HepG2 (cell line): Measurements from ENCODE around the gene ABCA2. TPM values are rescaled to one million over a fixed set of nuclear protein-coding genes. Genes with fewer than 3 reads are reported as not detected.

Experiments used
- ATAC-seq: fragments of 200-7000 bp; cut with Tn5 transposase; 3 replicates; pipeline ENCODE4 v1.9.1; 2020; ENCODE audit warnings: mild to moderate bottlenecking, moderate library complexity
- BruUV-seq: library from RNA; stranded (reverse); fragments of 400-500 nt; replicated peaks from 2 replicates; lab custom pipeline; 2021; lab: Mats Ljungman, UMichigan
- CTCF ChIA-PET: fragments of 300-600 bp; formaldehyde crosslinking; extraction: SDS; loops from one replicate; lab custom pipeline; 2021; ENCODE audit warnings: low total read pairs, inconsistent platforms, low intra/inter-chr PET ratio; lab: Yijun Ruan, JAX
- POLR2A ChIA-PET: fragments of 350-600 bp; sonication (Branson Sonifier 250); formaldehyde crosslinking; loops from one replicate; lab custom pipeline; 2020; ENCODE audit warnings: antibody characterized with exemption, inconsistent platforms; lab: Yijun Ruan, JAX
- DNase-seq: peaks from one replicate; pipeline ENCODE4 v3.0.0-alpha.2; 2015; ENCODE audit warnings: low spot score
- FAIRE-seq: peaks from 3 replicates; lab custom pipeline; 2011; peaks lifted over from hg19 to GRCh38; lab: Jason Lieb, UNC
- H2AFZ ChIP-seq: one replicate; pipeline ENCODE4 v1.6.1; 2011; ENCODE audit warnings: low read length, inconsistent platforms
- H3K27ac ChIP-seq: fragments of 300-600 bp; 3 replicates; pipeline ENCODE4 v1.8.0; 2011; ENCODE audit warnings: mixed run types, mild to moderate bottlenecking, mixed read lengths, low read length, inconsistent platforms; ENCODE audit not compliant: insufficient read depth; ENCODE audit errors: extremely low read length
- H3K27me3 ChIP-seq, 2 experiments: fragments of 200-600 bp in 1 of 2; 2 replicates in 1 of 2; 3 replicates in 1 of 2; pipeline versions ENCODE4 v1.6.0 to v1.8.0; 2011; ENCODE audit warnings: low read length in 2 of 2, mild to moderate bottlenecking in 2 of 2, moderate library complexity in 2 of 2, inconsistent platforms in 1 of 2; ENCODE audit not compliant: insufficient read depth in 2 of 2, control insufficient read depth in 1 of 2
- H3K36me3 ChIP-seq, 2 experiments: fragments of 200-600 bp in 1 of 2; replicated peaks in 1 of 2; 2 replicates in 1 of 2; 3 replicates in 1 of 2; pipeline versions ENCODE4 v1.5.1 to v1.8.0; 2011; ENCODE audit warnings: low read length in 2 of 2, inconsistent platforms in 1 of 2; ENCODE audit not compliant: insufficient read depth in 2 of 2, control insufficient read depth in 1 of 2
- H3K4me1 ChIP-seq: 2 replicates; pipeline ENCODE4 v1.5.1; 2012; ENCODE audit warnings: low read length, inconsistent platforms; ENCODE audit not compliant: insufficient read depth
- H3K4me2 ChIP-seq: 2 replicates; pipeline ENCODE4 v1.6.0; 2011; ENCODE audit warnings: low read depth, low read length, inconsistent platforms
- H3K4me3 ChIP-seq, 3 experiments: fragments of 200-600 bp in 1 of 3; sonication (generic), shearing (Covaris generic) in 1 of 3; replicated peaks in 1 of 3; 2 replicates each; pipeline ENCODE4 v1.5.1; 2011 to 2016; ENCODE audit warnings: low read length in 3 of 3, inconsistent platforms in 2 of 3, low read depth in 2 of 3, mild to moderate bottlenecking in 2 of 3, control low read depth in 1 of 3, mixed read lengths in 1 of 3; ENCODE audit not compliant: insufficient read depth in 1 of 3
- H3K79me2 ChIP-seq: one replicate; pipeline ENCODE4 v1.6.1; 2011; ENCODE audit warnings: low read length, inconsistent platforms; ENCODE audit not compliant: insufficient read depth
- H3K9ac ChIP-seq: 2 replicates; pipeline ENCODE4 v1.6.0; 2011; ENCODE audit warnings: mild to moderate bottlenecking, low read depth, low read length, inconsistent platforms; ENCODE audit not compliant: insufficient read depth
- H3K9me3 ChIP-seq: 2 replicates; pipeline ENCODE4 v1.5.1; 2012; ENCODE audit warnings: mild to moderate bottlenecking, low read length
- H4K20me1 ChIP-seq: 2 replicates; pipeline ENCODE4 v1.6.0; 2011; ENCODE audit warnings: inconsistent platforms, mild to moderate bottlenecking, low read length, moderate library complexity; ENCODE audit not compliant: insufficient read depth
- CENPX ChIP-seq: sonication (generic); formaldehyde crosslinking; IDR thresholded peaks from 2 replicates; pipeline ENCODE4 v1.9.0; 2021; ENCODE audit warnings: mild to moderate bottlenecking, missing genetic modification reagents, moderate library complexity
- HMG20A ChIP-seq: IDR thresholded peaks from 2 replicates; pipeline ENCODE4 v1.6.1; 2016; ENCODE audit warnings: borderline replicate concordance
- HOXA5 ChIP-seq: sonication (generic); formaldehyde crosslinking; IDR thresholded peaks from 2 replicates; pipeline ENCODE4 v1.4.0; 2020; ENCODE audit warnings: missing genetic modification reagents
- PAWR ChIP-seq: sonication (generic); formaldehyde crosslinking; IDR thresholded peaks from 2 replicates; pipeline ENCODE4 v1.4.0; 2020; ENCODE audit warnings: missing genetic modification reagents, mild to moderate bottlenecking, borderline replicate concordance
- RFXANK ChIP-seq: IDR thresholded peaks from 2 replicates; pipeline ENCODE4 v1.6.1; 2016
- SRSF4 ChIP-seq: fragments of 200-400 bp; formaldehyde crosslinking; IDR thresholded peaks from one replicate; pipeline ENCODE4 v1.6.1; 2018; ENCODE audit warnings: mild to moderate bottlenecking, low read depth, low read length, moderate library complexity; ENCODE audit not compliant: poor library complexity, severe bottlenecking
- TAF1 ChIP-seq: sonication (generic); formaldehyde crosslinking; IDR thresholded peaks from 2 replicates; pipeline ENCODE4 v1.4.0; 2020; ENCODE audit warnings: missing genetic modification reagents
- ZIK1 ChIP-seq: sonication (generic); formaldehyde crosslinking; IDR thresholded peaks from 2 replicates; pipeline ENCODE4 v1.5.0; 2020; ENCODE audit warnings: mild to moderate bottlenecking, low read depth, missing genetic modification reagents, borderline replicate concordance
- ZNF230 ChIP-seq: sonication (generic); formaldehyde crosslinking; IDR thresholded peaks from 2 replicates; pipeline ENCODE4 v1.4.0; 2020; ENCODE audit warnings: mild to moderate bottlenecking, missing genetic modification reagents
- ZNF260 ChIP-seq: sonication (generic); formaldehyde crosslinking; IDR thresholded peaks from 2 replicates; pipeline ENCODE4 v1.4.0; 2020; ENCODE audit warnings: missing genetic modification reagents, low read depth, mild to moderate bottlenecking, borderline replicate concordance
- ZNF331 ChIP-seq: sonication (generic); formaldehyde crosslinking; IDR thresholded peaks from 2 replicates; pipeline ENCODE4 v1.4.0; 2020; ENCODE audit warnings: missing genetic modification reagents
- ZNF44 ChIP-seq: sonication (generic); formaldehyde crosslinking; IDR thresholded peaks from 2 replicates; pipeline ENCODE4 v1.5.1; 2020; ENCODE audit warnings: mild to moderate bottlenecking, missing genetic modification reagents
- WGBS: methylation state at CpG from one replicate; pipeline ENCODE4 v1.1.6; 2017; ENCODE audit warnings: low lambda C conversion rate; 5-methylcytosine and 5-hydroxymethylcytosine counted together
- in situ Hi-C: cut with HindIII; loops from 2 replicates; pipeline ENCODE4 v1.10.0; 2017; ENCODE audit warnings: low pct_unique_long_range_greater_than_20kb; ENCODE audit not compliant: extremely low pct_ligation_motif_present
- intact Hi-C: fragments of 100-400 bp; cut with micrococcal nuclease; formaldehyde crosslinking; loops from one replicate; pipeline ENCODE4 v1.10.0; 2022; ENCODE audit not compliant: unreplicated experiment
- polyA plus RNA-seq, 8 experiments: library from polyadenylated mRNA; depleted of rRNA in 3 of 8; stranded (reverse) in 7 of 8; unstranded in 1 of 8; fragments of >200 nt; fragmentation: Illumina TruSeq in 4 of 8; extraction: Trizol in 4 of 8; gene quantifications; 2 replicates each; pipeline versions ENCODE4 v1.2.1 to v1.2.3, GENCODE V29; 2011 to 2016; ENCODE audit warnings: low read depth in 4 of 8, missing spikeins in 1 of 8, mixed read lengths in 1 of 8; ENCODE audit not compliant: insufficient read depth in 1 of 8
- total RNA-seq, 5 experiments: library from RNA; depleted of rRNA; stranded (reverse); fragments of >200 nt; fragmentation: Illumina TruSeq; extraction: Trizol; gene quantifications; 2 replicates each; pipeline ENCODE4 v1.2.3, GENCODE V29; 2016; ENCODE audit warnings: low read depth in 1 of 5
- TF ChIP-seq, protein P1 (sequence below): IDR thresholded peaks from 2 replicates; pipeline ENCODE4 v1.6.1; 2012; ENCODE audit warnings: low read length, improper control_type of control experiment
- TF ChIP-seq, protein P2 (sequence below): sonication (generic); formaldehyde crosslinking; IDR thresholded peaks from 2 replicates; pipeline ENCODE4 v1.8.0; 2022; ENCODE audit warnings: low read depth, missing genetic modification reagents
- TF ChIP-seq, protein P3 (sequence below): sonication (generic); formaldehyde crosslinking; IDR thresholded peaks from 2 replicates; pipeline ENCODE4 v1.5.0; 2020; ENCODE audit warnings: mild to moderate bottlenecking, missing genetic modification reagents, moderate library complexity
- TF ChIP-seq, protein P4 (sequence below): sonication (generic); formaldehyde crosslinking; IDR thresholded peaks from 2 replicates; pipeline ENCODE4 v1.4.0; 2020; ENCODE audit warnings: low read depth, mild to moderate bottlenecking, missing genetic modification reagents
- TF ChIP-seq, protein P5 (sequence below): fragments of 450-650 bp; IDR thresholded peaks from 2 replicates; pipeline ENCODE4 v1.6.1; 2017

ABCA2 gene
- total and polyA plus RNA-seq, 2 of the 13 experiments (the other 11 are each of a cell fraction or from before 2014, with no cell fraction given) = 2.9 to 19.2 TPM

DNA sequence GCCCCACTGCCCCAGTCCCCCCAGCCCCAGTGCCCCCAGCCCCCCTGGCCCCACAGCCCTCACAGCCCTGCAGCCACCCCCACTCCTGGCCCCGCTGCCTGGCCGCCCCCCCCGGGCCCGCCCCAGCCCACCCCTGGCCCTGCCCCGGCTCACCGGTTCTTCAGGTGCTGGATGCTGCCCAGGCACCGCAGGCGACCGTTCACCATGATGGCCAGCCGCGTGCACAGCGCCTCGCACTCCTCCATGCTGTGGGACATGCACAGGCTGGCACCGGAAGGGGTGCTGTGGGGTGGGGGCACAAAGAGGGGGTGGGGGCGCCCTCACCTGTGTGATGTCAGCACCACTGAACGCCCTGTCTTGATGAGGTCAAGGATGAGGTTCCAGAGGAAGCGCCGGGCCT, 18.8 kb downstream of the ABCA2 start:
- in situ Hi-C loops (no loop called here), intact Hi-C loops (no loop called here)
- Histone ChIP-seq H3K4me1 (no peaks in the 10 kb centered on the region), H3K27ac (no peak overlapping the region), H3K9ac (no peak overlapping the region), H3K27me3 (no peaks in the 10 kb centered on the region), H3K4me3 (no peak overlapping the region), H3K79me2 (no peaks in the 10 kb centered on the region), H2AFZ (no peak overlapping the region), H3K36me3 (no peaks in the 10 kb centered on the region), H4K20me1 (no peaks in the 10 kb centered on the region), H3K9me3 (peaks cover 4% of the 10 kb centered on the region; the same call in 1 of the 2 replicates), H3K4me2 (no peak overlapping the region)
- 88% methylated on average over 11 of the region's 18 CpGs for WGBS
- ChIA-PET POLR2A (no interaction called here), CTCF (no interaction called here)
- BruUV-seq = no TSS peak
- ATAC-seq (no peak), DNase-seq (no peak), FAIRE-seq (no peak)
- TF ChIP-seq SRSF4 = no peak
- TF ChIP-seq, protein P1, sequence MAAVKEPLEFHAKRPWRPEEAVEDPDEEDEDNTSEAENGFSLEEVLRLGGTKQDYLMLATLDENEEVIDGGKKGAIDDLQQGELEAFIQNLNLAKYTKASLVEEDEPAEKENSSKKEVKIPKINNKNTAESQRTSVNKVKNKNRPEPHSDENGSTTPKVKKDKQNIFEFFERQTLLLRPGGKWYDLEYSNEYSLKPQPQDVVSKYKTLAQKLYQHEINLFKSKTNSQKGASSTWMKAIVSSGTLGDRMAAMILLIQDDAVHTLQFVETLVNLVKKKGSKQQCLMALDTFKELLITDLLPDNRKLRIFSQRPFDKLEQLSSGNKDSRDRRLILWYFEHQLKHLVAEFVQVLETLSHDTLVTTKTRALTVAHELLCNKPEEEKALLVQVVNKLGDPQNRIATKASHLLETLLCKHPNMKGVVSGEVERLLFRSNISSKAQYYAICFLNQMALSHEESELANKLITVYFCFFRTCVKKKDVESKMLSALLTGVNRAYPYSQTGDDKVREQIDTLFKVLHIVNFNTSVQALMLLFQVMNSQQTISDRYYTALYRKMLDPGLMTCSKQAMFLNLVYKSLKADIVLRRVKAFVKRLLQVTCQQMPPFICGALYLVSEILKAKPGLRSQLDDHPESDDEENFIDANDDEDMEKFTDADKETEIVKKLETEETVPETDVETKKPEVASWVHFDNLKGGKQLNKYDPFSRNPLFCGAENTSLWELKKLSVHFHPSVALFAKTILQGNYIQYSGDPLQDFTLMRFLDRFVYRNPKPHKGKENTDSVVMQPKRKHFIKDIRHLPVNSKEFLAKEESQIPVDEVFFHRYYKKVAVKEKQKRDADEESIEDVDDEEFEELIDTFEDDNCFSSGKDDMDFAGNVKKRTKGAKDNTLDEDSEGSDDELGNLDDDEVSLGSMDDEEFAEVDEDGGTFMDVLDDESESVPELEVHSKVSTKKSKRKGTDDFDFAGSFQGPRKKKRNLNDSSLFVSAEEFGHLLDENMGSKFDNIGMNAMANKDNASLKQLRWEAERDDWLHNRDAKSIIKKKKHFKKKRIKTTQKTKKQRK = no peak
- TF ChIP-seq, protein P2, sequence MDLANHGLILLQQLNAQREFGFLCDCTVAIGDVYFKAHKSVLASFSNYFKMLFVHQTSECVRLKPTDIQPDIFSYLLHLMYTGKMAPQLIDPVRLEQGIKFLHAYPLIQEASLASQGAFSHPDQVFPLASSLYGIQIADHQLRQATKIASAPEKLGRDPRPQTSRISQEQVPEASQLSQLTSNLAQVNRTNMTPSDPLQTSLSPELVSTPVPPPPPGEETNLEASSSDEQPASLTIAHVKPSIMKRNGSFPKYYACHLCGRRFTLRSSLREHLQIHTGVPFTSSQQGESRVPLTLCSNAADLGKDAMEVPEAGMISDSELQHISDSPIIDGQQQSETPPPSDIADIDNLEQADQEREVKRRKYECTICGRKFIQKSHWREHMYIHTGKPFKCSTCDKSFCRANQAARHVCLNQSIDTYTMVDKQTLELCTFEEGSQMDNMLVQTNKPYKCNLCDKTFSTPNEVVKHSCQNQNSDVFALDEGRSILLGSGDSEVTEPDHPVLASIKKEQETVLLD = no peak
- no peak for TF ChIP-seq ZNF230 (CRISPR knock-in tag)
- TF ChIP-seq, protein P3, sequence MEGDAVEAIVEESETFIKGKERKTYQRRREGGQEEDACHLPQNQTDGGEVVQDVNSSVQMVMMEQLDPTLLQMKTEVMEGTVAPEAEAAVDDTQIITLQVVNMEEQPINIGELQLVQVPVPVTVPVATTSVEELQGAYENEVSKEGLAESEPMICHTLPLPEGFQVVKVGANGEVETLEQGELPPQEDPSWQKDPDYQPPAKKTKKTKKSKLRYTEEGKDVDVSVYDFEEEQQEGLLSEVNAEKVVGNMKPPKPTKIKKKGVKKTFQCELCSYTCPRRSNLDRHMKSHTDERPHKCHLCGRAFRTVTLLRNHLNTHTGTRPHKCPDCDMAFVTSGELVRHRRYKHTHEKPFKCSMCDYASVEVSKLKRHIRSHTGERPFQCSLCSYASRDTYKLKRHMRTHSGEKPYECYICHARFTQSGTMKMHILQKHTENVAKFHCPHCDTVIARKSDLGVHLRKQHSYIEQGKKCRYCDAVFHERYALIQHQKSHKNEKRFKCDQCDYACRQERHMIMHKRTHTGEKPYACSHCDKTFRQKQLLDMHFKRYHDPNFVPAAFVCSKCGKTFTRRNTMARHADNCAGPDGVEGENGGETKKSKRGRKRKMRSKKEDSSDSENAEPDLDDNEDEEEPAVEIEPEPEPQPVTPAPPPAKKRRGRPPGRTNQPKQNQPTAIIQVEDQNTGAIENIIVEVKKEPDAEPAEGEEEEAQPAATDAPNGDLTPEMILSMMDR (CRISPR knock-in tag) = no peak
- no peak for TF ChIP-seq TAF1 (CRISPR knock-in tag)
- TF ChIP-seq HOXA5 = no peak
- TF ChIP-seq HMG20A (CRISPR knock-in tag) = no peak
- TF ChIP-seq RFXANK (CRISPR knock-in tag) = no peak
- TF ChIP-seq ZNF260 = no peak
- TF ChIP-seq, protein P4, sequence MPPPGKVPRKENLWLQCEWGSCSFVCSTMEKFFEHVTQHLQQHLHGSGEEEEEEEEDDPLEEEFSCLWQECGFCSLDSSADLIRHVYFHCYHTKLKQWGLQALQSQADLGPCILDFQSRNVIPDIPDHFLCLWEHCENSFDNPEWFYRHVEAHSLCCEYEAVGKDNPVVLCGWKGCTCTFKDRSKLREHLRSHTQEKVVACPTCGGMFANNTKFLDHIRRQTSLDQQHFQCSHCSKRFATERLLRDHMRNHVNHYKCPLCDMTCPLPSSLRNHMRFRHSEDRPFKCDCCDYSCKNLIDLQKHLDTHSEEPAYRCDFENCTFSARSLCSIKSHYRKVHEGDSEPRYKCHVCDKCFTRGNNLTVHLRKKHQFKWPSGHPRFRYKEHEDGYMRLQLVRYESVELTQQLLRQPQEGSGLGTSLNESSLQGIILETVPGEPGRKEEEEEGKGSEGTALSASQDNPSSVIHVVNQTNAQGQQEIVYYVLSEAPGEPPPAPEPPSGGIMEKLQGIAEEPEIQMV (CRISPR knock-in tag) = no peak
- TF ChIP-seq ZNF331 (CRISPR knock-in tag) = no peak
- TF ChIP-seq PAWR = no peak
- TF ChIP-seq, protein P5, sequence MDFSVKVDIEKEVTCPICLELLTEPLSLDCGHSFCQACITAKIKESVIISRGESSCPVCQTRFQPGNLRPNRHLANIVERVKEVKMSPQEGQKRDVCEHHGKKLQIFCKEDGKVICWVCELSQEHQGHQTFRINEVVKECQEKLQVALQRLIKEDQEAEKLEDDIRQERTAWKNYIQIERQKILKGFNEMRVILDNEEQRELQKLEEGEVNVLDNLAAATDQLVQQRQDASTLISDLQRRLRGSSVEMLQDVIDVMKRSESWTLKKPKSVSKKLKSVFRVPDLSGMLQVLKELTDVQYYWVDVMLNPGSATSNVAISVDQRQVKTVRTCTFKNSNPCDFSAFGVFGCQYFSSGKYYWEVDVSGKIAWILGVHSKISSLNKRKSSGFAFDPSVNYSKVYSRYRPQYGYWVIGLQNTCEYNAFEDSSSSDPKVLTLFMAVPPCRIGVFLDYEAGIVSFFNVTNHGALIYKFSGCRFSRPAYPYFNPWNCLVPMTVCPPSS = no peak
- TF ChIP-seq ZIK1 (CRISPR knock-in tag) = no peak
- no peak for TF ChIP-seq CENPX (CRISPR knock-in tag)
- no peak for TF ChIP-seq ZNF44
